ENCODE data around the gene C11orf65.

DNA sequence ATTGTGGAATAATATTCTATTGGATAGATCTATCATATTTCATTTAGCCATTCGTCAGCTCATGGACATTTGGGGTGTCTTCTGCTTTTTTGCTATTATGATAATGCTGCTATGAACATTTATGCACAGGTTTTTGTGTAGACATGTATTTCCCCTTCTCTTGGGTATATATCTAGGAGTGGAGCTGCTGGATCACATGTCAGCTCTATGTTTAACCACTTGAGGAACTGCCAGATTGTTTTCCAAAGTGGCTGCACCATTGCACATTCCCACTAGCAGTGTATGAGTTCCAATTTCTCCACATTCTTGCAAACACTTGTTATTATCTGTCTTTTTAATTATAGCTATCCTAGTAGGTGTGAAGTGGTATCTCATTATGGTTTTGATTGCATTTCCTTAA is 75.0 kb downstream of the C11orf65 start:
- TF ChIP-seq, protein P1, sequence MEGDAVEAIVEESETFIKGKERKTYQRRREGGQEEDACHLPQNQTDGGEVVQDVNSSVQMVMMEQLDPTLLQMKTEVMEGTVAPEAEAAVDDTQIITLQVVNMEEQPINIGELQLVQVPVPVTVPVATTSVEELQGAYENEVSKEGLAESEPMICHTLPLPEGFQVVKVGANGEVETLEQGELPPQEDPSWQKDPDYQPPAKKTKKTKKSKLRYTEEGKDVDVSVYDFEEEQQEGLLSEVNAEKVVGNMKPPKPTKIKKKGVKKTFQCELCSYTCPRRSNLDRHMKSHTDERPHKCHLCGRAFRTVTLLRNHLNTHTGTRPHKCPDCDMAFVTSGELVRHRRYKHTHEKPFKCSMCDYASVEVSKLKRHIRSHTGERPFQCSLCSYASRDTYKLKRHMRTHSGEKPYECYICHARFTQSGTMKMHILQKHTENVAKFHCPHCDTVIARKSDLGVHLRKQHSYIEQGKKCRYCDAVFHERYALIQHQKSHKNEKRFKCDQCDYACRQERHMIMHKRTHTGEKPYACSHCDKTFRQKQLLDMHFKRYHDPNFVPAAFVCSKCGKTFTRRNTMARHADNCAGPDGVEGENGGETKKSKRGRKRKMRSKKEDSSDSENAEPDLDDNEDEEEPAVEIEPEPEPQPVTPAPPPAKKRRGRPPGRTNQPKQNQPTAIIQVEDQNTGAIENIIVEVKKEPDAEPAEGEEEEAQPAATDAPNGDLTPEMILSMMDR (IDR thresholded peaks at IDR 0.05; ENCODE audit: borderline replicate concordance, extremely low read depth, low read length, poor library complexity, severe bottlenecking) = no peak
- no peak for TF ChIP-seq EZH2 (IDR thresholded peaks at IDR 0.05; ENCODE audit: borderline replicate concordance, low read depth, low read length, severe bottlenecking)

Data from DND-41 (cell line).